ENCODE data around the gene SH2D3A. TPM values are rescaled to one million over a fixed set of nuclear protein-coding genes. Genes with fewer than 3 reads are reported as not detected.

SH2D3A gene
- total and polyA plus RNA-seq, 2 of the 4 experiments (the other 2 are of a cell fraction): under 0.01 to 0.09 TPM

DNA sequence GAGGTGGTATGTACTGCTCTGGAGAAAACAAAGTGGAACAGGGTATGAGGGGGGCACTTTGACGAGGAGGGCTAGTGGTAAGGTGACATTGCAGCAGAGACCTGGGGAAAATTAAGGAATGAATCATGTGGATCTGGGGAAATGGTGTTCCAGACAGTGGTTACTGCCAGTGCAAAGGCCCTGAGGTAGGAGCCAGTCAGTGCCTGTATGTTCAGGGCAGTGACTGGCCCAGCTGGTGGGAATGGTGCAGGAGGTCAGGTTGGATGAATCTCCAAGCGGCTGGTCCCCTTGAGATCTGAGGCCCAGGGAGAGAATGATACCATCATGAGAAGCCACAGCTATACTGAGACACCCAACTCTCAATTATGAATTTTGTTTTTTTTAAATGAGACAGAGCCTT, 10.2 kb upstream of the SH2D3A start:
- no peak overlapping the region for H2AK5ac ChIP-seq (ENCODE audit: low read depth, low read length)
- in situ Hi-C loops (cut with MboI; ENCODE audit: low sequenced_read_pairs) (no loop called here), dilution Hi-C loops (cut with HindIII; ENCODE audit: low sequenced_read_pairs, unreplicated experiment) (no loop called here), intact Hi-C loops (cut with micrococcal nuclease) (no loop called here)
- no peak overlapping the region for H3K4me2 ChIP-seq (ENCODE audit: low read depth, low read length)
- H3K9me1 ChIP-seq (ENCODE audit: insufficient read depth, low read length): no peaks in the 10 kb centered on the region
- no peak overlapping the region for H4K5ac ChIP-seq (ENCODE audit: low read depth, low read length)
- H3K4me1 ChIP-seq (ENCODE audit: control insufficient read depth, insufficient read depth, low read length): no peaks in the 10 kb centered on the region
- no peak overlapping the region for H3K27ac ChIP-seq (ENCODE audit: insufficient read depth, low read length)
- no peak overlapping the region for H2BK20ac ChIP-seq (ENCODE audit: low read depth, low read length)
- H3K4me3 ChIP-seq (ENCODE audit: insufficient read depth, low read depth, low read length): no peak overlapping the region
- no peak overlapping the region for H4K91ac ChIP-seq (ENCODE audit: insufficient read depth, low read depth, low read length)
- no peaks in the 10 kb centered on the region for H3K36me3 ChIP-seq (ENCODE audit: control insufficient read depth, insufficient read depth, low read length)
- no peaks in the 10 kb centered on the region for H3K9me3 ChIP-seq (ENCODE audit: control insufficient read depth, insufficient read depth, low read length)
- CTCF ChIA-PET: no interaction called here
- no peak overlapping the region for H3K4ac ChIP-seq (ENCODE audit: low read depth, low read length)
- no peak overlapping the region for H2AFZ ChIP-seq (replicated peaks; ENCODE audit: low read length, poor library complexity)
- no peaks in the 10 kb centered on the region for H3K27me3 ChIP-seq (ENCODE audit: control insufficient read depth, insufficient read depth, low read length)
- WGBS, 2 experiments (ENCODE audit: extremely low coverage in 2 of 2, insufficient read length in 1 of 2): no CpG with 5 or more reads among the region's 2 CpGs
- H3K23ac ChIP-seq (ENCODE audit: low read depth, low read length): no peak overlapping the region
- DNase-seq (no peak), ATAC-seq (ENCODE audit: low read depth) (no peak)
- H2AK9ac ChIP-seq (replicated peaks; ENCODE audit: low read depth, low read length, poor library complexity): no peak overlapping the region
- no peak overlapping the region for H3K56ac ChIP-seq (ENCODE audit: extremely low read depth, insufficient read depth, low read length)
- no peak overlapping the region for H3K14ac ChIP-seq (replicated peaks; ENCODE audit: low read depth, low read length)
- no peak for TF ChIP-seq MAZ (IDR thresholded peaks at IDR 0.05; ENCODE audit: borderline replicate concordance, low read depth, low read length)
- POLR2A ChIA-PET (ENCODE audit: unreplicated experiment): no interaction called here
- BruUV-seq (replicated peaks): no TSS peak
- no peak overlapping the region for H2BK15ac ChIP-seq (ENCODE audit: low read depth, low read length)
- no peak overlapping the region for H3K9ac ChIP-seq (ENCODE audit: low read depth, low read length)
- H4K8ac ChIP-seq (ENCODE audit: low read depth in 2 of 2, low read length in 2 of 2): no peak overlapping the region
- H4K20me1 ChIP-seq (ENCODE audit: insufficient read depth, low read length): no peaks in the 10 kb centered on the region
- no peak overlapping the region for H2BK120ac ChIP-seq (ENCODE audit: low read depth, low read length)
- H3K18ac ChIP-seq (ENCODE audit: low read depth, low read length): no peak overlapping the region
- H2BK5ac ChIP-seq (ENCODE audit: low read depth, low read length, poor library complexity, severe bottlenecking): no peak overlapping the region
- H3K79me1 ChIP-seq (ENCODE audit: low read depth in 1 of 2, low read length in 2 of 2): no peaks in the 10 kb centered on the region

All from IMR-90 (cell line).